Esophagus squamous epithelium (tissue), 4 donors: ENCODE data around the gene MTHFR.

Experiments used
- CTCF ChIP-seq, 6 experiments: fragments of 450-650 bp in 4 of 6; fragments of 200-600 bp in 2 of 6; sonication (generic) in 2 of 6; IDR thresholded peaks; one replicate each; pipeline ENCODE4 v1.5.1; 2016 to 2019; ENCODE audit warnings: antibody characterized with exemption in 6 of 6, mild to moderate bottlenecking in 4 of 6, moderate library complexity in 4 of 6
- POLR2A ChIP-seq, 4 donors: fragments of 450-650 bp; IDR thresholded peaks; one replicate each; pipeline ENCODE4 v1.6.1; 2017; ENCODE audit warnings: antibody characterized with exemption in 4 of 4, mild to moderate bottlenecking in 4 of 4, moderate library complexity in 3 of 4

- TF ChIP-seq CTCF (IDR thresholded peaks at IDR 0.05) (no peak), POLR2A (IDR thresholded peaks at IDR 0.05) (peak in 1 of 4 donors; percentile 54)
Observed at GRCh38 chr1:11790880-11791715, 14.7 kb downstream of the MTHFR start.
